Jurkat, Clone E6-1 (cell line): ENCODE results near the gene SRGAP3.
A peak's percentile ranks its signal among the peaks of the same experiment; 100 is the strongest.

Source experiments
- DNase-seq: peaks from one replicate; pipeline ENCODE4 v3.0.0-alpha.2; 2011; ENCODE audit warnings: low read depth, low spot score
- H3K4me3 ChIP-seq: 2 replicates; pipeline ENCODE4 v1.5.1; 2011; ENCODE audit warnings: mild to moderate bottlenecking, low read length, control low read depth, moderate library complexity

The SRGAP3 gene

GRCh38 chr3:9257092-9257491 lies 7.6 kb upstream of the SRGAP3 start:
- H3K4me3 ChIP-seq, result no peak overlapping the region

GRCh38 chr3:9255976-9256375 lies 6.5 kb upstream of the SRGAP3 start:
- no peak overlapping the region for H3K4me3 ChIP-seq
- no peak for DNase-seq

More at GRCh38 chr3:9257092-9257491, 7.6 kb upstream of the SRGAP3 start:
- no peak for DNase-seq

GRCh38 chr3:9254764-9255163 lies 5.3 kb upstream of the SRGAP3 start:
- no peak for DNase-seq
- H3K4me3 ChIP-seq, result no peak overlapping the region

GRCh38 chr3:9253327-9253726 lies 3.9 kb upstream of the SRGAP3 start:
- no peak for DNase-seq
- H3K4me3 ChIP-seq, result no peak overlapping the region

- no peak for DNase-seq
- no peak overlapping the region for H3K4me3 ChIP-seq
Observed at GRCh38 chr3:9251055-9251786, 1.8 kb upstream of the SRGAP3 start.

GRCh38 chr3:9250236-9250635 lies 790 bp upstream of the SRGAP3 start:
- peak; percentile 22 for DNase-seq
- H3K4me3 ChIP-seq, result peak overlapping the region; percentile 61; the same call in 1 of the 2 replicates

- DNase-seq, result no peak
Observed at GRCh38 chr3:9248522-9249271, 749 bp downstream of the SRGAP3 start.

GRCh38 chr3:9247941-9248521 lies 1.4 kb downstream of the SRGAP3 start:
- H3K4me3 ChIP-seq, result no peak overlapping the region
- no peak for DNase-seq

More at GRCh38 chr3:9248522-9249271, 749 bp downstream of the SRGAP3 start:
- peak overlapping the region; percentile 61 for H3K4me3 ChIP-seq

- H3K4me3 ChIP-seq, result no peak overlapping the region
- no peak for DNase-seq
Observed at GRCh38 chr3:9247361-9247940, 2.0 kb downstream of the SRGAP3 start.

- no peak for DNase-seq
Observed at GRCh38 chr3:9246189-9246588, 3.3 kb downstream of the SRGAP3 start.

GRCh38 chr3:9244495-9245183 lies 4.8 kb downstream of the SRGAP3 start:
- no peak for DNase-seq
- H3K4me3 ChIP-seq, result no peak overlapping the region

More at GRCh38 chr3:9246189-9246588, 3.3 kb downstream of the SRGAP3 start:
- H3K4me3 ChIP-seq, result no peak overlapping the region

GRCh38 chr3:9241956-9242355 lies 7.5 kb downstream of the SRGAP3 start:
- H3K4me3 ChIP-seq, result no peak overlapping the region
- no peak for DNase-seq

GRCh38 chr3:9239680-9240079 lies 9.8 kb downstream of the SRGAP3 start:
- H3K4me3 ChIP-seq, result no peak overlapping the region
- no peak for DNase-seq

GRCh38 chr3:9238721-9239295 lies 10.6 kb downstream of the SRGAP3 start:
- no peak for DNase-seq
- H3K4me3 ChIP-seq, result no peak overlapping the region

GRCh38 chr3:9238276-9238675 lies 11.2 kb downstream of the SRGAP3 start:
- H3K4me3 ChIP-seq, result no peak overlapping the region
- no peak for DNase-seq

GRCh38 chr3:9233814-9234600 lies 15.4 kb downstream of the SRGAP3 start:
- DNase-seq, result no peak

GRCh38 chr3:9233101-9233500 lies 16.3 kb downstream of the SRGAP3 start:
- DNase-seq, result no peak
- H3K4me3 ChIP-seq, result no peak overlapping the region

More at GRCh38 chr3:9233814-9234600, 15.4 kb downstream of the SRGAP3 start:
- no peak overlapping the region for H3K4me3 ChIP-seq

GRCh38 chr3:9231937-9232336 lies 17.5 kb downstream of the SRGAP3 start:
- no peak overlapping the region for H3K4me3 ChIP-seq
- DNase-seq, result no peak
